GM21423 (cell line): Measurements from ENCODE around the gene APP.
A peak's percentile ranks its signal among the peaks of the same experiment; 100 is the strongest.

Experiments
- ATAC-seq: cut with Tn5 transposase; IDR thresholded peaks from one replicate; pipeline ENCODE4 v1.9.1; 2021; ENCODE audit warnings: mild to moderate bottlenecking, moderate library complexity; ENCODE audit not compliant: unreplicated experiment

The APP gene

GRCh38 chr21:25887646-25888306, 282.8 kb downstream of the APP start:
- no peak for ATAC-seq

GRCh38 chr21:25887166-25887565, 283.4 kb downstream of the APP start:
- no peak for ATAC-seq

GRCh38 chr21:25885880-25886279, 284.7 kb downstream of the APP start:
- no peak for ATAC-seq

- ATAC-seq: no peak
Observed at GRCh38 chr21:25885405-25885804, 285.2 kb downstream of the APP start.

GRCh38 chr21:25884311-25884710, 286.3 kb downstream of the APP start:
- ATAC-seq: no peak

GRCh38 chr21:25881524-25882376, 288.8 kb downstream of the APP start:
- ATAC-seq: peak; percentile 72

GRCh38 chr21:25879203-25879602, 291.4 kb downstream of the APP start:
- ATAC-seq: no peak

- no peak for ATAC-seq
Observed at GRCh38 chr21:25878344-25878743, 292.2 kb downstream of the APP start.

GRCh38 chr21:25872271-25872670, 298.3 kb downstream of the APP start:
- ATAC-seq: no peak

GRCh38 chr21:25871566-25871965, 299.0 kb downstream of the APP start:
- no peak for ATAC-seq

GRCh38 chr21:25870084-25870483, 300.5 kb downstream of the APP start:
- no peak for ATAC-seq

- no peak for ATAC-seq
Observed at GRCh38 chr21:25867061-25867460, 303.5 kb downstream of the APP start.

- no peak for ATAC-seq
Observed at GRCh38 chr21:25863747-25864146, 306.8 kb downstream of the APP start.

GRCh38 chr21:25863031-25863430, 307.5 kb downstream of the APP start:
- no peak for ATAC-seq

- no peak for ATAC-seq
Observed at GRCh38 chr21:25862596-25862995, 308.0 kb downstream of the APP start.

- ATAC-seq: no peak
Observed at GRCh38 chr21:25862112-25862511, 308.5 kb downstream of the APP start.

- no peak for ATAC-seq
Observed at GRCh38 chr21:25859235-25859929, 311.2 kb downstream of the APP start.

GRCh38 chr21:25858325-25858724, 312.2 kb downstream of the APP start:
- no peak for ATAC-seq

GRCh38 chr21:25857308-25858074, 313.1 kb downstream of the APP start:
- no peak for ATAC-seq

GRCh38 chr21:25855576-25855975, 315.0 kb downstream of the APP start:
- ATAC-seq: no peak
